ENCODE measurements around the gene SIVA1.
"Not testable (repeated sequence)": the region's sequence is repeated elsewhere in the genome, so short reads cannot be mapped to it uniquely, and the experiment has no call there.

The SIVA1 gene

GRCh38 chr14:104734991-104735779 lies 17.8 kb upstream of the SIVA1 start:
- no peak for DNase-seq (ENCODE audit: low read depth)

DNA sequence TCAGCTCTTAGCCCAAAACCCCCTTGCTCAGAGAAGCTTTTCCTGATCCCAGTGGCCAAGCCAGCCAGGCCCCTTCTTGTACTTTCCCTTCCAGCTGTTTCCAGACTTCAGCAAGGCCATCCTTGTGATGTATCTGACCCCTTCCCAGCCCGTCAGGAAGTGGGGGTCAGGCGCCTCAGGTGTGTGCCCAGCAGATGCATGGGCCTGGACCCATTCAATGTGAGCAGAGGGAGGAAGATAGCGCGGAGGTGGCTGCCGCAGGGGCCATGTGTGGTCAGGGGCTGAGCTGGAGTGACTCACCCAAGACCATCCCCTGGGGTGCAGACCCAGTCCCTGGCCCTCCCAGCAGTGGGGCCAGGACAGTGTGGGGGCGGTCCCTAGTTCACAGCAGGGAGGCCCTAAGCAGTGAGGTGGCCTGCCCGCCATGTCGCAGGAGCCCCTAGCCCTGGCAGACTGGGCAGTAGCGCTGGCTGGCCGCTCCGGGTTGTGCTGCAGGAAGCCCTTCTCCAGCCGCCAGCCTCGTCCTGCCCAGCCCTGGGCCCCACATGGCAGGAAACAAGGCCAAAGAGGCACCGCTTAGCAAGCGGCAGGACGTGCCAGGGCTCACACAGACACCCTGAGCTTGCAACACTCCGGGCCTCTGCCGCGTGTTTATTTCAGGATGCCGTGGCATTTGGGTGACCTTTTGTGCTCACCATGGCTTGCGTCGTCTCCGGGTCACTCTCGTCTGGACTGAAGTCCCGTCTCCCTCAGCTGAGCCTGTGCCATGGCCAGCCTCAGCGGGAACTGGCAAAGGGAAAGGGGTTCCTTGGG lies 16.9 kb upstream of the SIVA1 start:
- DNase-seq (ENCODE audit: low read depth), result no peak

- no peak for DNase-seq (ENCODE audit: low read depth)
Measured at GRCh38 chr14:104738375-104739019, 14.4 kb upstream of the SIVA1 start.

DNA sequence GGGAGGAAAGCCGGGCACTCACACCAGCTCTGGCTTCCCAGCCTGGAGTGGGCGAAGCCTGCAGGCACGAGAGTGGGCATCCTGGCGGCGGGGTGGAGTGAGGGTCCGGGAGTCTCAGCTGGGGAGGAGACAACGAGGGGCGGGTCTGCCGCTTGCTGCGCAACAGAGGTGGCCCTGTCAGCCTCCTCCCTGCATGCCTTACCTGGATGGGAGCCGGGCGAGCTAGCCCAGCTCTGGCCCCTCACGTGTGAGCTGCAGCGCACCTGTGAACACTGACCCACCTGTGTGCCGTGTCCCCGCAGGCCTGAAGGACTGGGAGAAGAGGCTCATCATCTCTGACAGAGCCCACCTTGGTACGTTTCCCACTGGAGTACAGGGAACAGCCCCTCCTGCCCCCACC lies 13.9 kb upstream of the SIVA1 start:
- DNase-seq (ENCODE audit: low read depth), result no peak

DNA sequence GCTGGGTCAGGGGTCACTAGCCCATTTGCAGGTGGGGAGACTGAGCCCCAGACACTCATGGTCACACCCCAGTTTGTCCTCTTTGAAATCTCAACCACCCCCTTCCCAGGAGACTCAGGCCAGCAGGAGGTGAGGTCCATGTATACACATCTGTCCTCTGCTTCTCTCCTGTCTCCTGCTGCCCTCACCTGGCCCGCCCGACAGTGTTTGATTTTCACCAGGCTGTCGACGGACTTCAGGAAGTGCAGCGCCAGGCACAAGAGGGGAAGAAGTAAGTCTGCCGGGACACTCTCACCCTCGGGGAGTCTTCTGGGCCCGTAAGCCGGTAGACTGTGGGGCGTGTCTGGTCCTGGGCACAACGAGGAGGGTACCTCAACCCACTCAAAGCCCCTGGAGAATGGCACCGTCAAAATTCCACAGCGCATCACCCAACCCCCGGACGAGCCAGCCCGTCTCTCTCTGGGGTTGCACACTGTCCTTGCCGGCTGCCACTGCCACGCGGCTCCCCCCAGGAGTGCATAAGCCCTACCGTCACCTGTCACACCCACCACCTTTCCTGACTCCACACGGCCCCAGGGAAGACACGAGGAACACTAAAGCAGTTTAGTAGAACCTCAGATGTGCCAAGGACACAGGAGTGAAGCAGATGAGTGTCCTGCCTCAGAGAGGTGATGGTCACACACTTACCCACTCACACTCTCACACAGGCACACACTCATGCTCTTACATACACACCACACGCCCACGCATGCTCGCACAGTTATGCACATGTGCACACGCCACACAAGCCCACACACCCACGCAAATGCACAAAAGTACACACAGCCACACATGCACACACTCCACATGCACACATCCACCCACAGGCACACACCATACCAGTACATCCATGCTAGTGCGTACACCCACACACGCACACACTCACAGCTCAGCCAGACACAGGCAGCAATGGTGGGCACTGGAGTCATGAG lies 13.1 kb upstream of the SIVA1 start:
- DNase-seq (ENCODE audit: low read depth), result no peak

- DNase-seq (ENCODE audit: low read depth), result no peak
Measured at GRCh38 chr14:104741108-104741802, 11.7 kb upstream of the SIVA1 start.

DNA sequence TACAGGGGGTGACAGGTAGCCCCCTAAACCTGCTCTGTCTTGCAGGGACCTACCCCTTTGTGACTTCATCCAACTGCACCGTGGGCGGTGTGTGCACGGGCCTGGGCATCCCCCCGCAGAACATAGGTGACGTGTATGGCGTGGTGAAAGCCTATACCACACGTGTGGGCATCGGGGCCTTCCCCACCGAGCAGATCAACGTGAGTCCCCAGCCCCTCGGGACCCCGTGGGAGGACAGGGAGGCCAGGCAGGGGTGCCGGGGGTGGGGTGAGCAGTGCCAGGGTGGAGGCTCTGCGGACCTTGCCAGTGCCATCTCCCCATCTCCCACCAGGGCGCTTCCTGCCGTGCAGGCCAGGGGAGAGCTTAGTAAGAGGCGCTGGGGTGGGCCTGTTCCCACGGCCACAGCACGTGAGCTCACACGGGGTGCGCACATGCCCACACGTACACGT lies 11.1 kb upstream of the SIVA1 start:
- no peak for DNase-seq (ENCODE audit: low read depth)

DNA sequence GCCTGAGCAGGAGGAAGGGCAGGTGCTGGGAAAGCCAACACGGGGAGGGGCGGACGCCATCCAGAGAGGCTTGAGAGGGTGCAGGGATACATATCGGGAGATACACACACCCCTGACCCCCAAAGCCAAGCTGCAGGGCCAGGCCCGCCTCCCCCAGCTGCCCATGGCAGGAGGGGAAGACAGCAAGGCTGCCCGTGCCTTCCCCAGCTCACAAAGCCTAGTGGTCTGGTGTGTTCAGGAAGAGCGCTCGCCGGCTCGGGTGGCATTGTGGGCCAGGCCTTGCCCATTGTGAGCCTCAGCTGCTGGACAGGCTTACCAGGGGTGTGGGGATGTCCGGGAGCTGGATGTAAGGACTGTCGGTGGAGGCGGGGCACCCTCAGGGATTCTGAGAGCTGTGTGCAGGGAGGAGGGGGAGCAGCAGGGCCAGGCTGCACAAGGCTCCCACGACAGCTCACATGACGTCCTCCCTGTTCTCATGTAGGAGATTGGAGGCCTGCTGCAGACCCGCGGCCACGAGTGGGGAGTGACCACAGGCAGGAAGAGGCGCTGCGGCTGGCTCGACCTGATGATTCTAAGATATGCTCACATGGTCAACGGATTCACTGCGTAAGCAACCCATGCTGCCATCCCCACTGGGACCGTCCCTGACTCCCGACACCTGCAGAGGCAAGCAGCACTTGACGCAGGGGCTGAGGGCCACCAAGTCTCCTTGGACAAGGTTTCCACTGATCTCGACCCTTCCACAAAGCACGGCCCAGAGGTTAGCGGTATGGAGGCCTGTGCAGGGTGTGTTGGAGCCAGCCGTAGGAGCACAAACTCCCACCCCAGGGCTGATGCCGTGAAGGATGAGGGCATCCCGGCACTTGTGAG lies 10.1 kb upstream of the SIVA1 start:
- DNase-seq (ENCODE audit: low read depth), result no peak

DNA sequence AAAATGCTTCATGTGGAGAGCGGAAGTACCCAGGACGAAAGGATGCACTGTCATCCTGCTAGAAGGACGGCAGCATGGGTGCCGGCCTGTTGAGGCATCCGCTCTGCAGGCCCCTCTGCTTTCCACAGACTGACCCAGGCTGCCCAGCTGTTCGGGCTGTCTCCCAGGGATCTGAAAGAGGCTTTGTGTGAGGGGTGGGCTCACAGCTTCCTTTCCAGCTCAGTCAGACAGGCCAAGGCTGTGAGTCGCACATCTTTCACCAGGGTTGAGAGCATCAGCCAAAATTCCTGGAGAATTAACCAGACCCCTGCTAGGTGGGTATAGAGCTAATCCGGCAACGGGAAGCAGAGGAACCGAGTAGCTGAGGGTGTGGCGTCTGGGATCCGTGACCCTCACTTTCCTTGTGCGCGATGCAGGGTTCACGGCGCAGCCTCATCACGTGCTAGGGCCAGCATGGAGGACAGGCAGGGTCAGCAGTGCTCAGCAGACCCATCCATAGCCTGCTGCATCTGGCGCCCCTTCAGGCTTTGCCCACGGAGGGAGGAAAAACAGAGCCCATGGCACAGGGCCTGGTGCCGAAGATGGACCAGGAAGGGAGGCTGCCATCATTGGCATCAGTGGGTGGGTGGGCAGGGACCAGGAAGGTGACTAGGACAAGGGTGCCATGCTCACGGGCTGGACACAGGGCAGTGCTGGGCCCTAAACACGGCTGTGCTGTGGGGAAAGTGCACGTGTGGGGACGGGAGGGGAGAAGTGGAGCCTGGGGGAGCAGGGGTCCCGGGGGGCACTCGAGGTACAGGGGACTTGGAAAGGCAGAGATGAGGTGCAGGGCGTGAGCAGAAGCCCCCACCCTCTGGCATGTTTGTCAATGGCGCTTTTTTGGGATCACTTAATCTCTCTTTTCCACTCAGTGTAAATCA lies 9.2 kb upstream of the SIVA1 start:
- no peak for DNase-seq (ENCODE audit: low read depth)

GRCh38 chr14:104744484-104744883 lies 8.5 kb upstream of the SIVA1 start:
- DNase-seq (ENCODE audit: low read depth), result no peak

DNA sequence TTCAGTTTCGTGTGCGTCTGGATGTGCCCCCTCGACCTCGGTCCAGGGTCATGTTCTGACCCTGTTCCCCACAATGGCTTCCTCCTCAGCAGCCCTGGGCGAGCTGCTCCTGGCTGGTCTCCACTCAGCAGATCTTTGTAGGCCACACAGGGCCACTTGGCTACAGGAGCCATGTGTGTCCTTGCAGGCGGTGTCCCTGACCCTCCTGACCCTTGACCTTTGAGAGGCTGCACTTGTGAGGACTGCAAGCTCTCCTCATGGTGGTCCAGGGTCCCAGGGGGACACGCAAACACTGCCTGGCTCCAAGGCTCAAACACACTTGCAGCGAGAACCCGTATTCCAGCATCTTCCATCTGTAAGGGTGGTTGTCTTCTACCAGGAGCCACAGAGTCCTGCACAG lies 7.5 kb upstream of the SIVA1 start:
- DNase-seq (ENCODE audit: low read depth), result no peak

- no peak for DNase-seq (ENCODE audit: low read depth)
Measured at GRCh38 chr14:104746071-104746545, 6.8 kb upstream of the SIVA1 start.

- DNase-seq (ENCODE audit: low read depth), result no peak
Measured at GRCh38 chr14:104746934-104747481, 5.9 kb upstream of the SIVA1 start.

DNA sequence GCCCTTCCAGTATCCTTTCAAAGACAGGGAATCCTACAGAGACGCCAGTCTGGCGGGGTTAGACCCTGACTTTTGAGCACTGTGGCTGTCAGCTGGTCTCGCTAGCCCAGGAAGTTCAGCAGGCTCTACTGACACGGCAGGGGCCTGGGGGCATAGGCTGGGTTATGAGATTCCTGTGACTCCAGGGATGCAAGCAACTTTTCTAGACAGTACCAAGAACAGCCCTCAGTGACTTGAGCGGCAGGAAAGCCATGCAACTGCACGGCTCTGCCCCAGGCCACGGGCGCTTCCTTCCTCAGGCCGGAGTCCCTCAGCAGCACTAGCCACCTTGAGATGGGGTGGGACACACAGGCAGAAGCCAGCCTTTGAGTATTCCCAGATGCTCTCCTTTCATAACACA lies 5.1 kb upstream of the SIVA1 start:
- DNase-seq (ENCODE audit: low read depth), result no peak

GRCh38 chr14:104749111-104749649 lies 3.8 kb upstream of the SIVA1 start:
- no peak for DNase-seq (ENCODE audit: low read depth)

DNA sequence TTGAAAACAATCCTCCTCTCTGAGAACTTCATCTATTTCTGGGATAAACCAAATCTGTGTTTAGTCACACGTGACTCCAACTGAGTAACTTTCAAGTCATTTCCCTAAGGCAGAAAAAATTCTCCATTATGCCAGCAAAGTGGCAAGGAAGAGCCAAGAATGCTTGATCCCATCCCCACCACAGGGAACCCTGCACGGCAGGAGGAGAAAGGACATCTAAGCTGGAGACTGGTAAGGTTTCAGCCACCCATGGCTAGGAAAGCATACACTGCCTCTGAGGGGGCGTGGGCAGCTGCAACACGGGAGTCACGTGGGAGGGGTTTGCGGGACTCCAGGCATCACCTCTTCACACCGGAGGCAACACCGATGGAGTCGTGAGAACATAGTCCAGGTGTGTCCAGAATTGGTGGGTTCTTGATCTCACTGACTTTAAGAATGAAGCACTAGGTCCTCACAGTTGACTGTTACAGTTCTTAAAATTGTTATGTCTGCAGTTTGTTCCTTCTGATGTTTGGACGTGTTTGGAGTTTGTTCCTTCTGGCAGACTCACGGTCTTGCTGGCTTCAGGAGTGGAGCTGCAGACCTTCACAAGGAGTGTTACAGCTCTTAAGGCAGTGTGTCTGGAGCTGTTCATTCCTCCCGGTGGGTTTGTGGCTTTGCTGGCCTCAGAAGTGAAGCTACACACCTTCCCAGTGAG lies 2.7 kb upstream of the SIVA1 start:
- no peak for DNase-seq (ENCODE audit: low read depth)

DNA sequence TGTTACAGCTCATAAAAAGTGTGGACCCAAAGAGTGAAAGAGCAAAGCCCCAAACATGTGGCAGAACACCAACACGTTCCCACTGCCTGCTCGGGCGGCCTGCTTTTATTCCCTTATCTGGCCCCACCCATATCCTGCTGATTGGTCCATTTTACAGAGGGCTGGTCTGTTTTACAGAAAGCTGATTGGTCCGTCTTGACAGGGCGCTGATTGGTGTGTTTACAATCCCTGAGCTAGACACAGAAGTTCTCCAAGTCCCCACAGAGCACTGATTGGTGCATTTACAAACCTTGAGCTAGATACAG lies 2.2 kb upstream of the SIVA1 start:
- not testable (repeated sequence) for DNase-seq (ENCODE audit: low read depth)
